HG02763 (cell line): Measurements from ENCODE around the gene ALDH1L2.

Source experiments
- ATAC-seq: cut with Tn5 transposase; IDR thresholded peaks from one replicate; pipeline ENCODE4 v1.9.1; 2021; ENCODE audit warnings: mild to moderate bottlenecking, moderate library complexity; ENCODE audit not compliant: unreplicated experiment

Gene ALDH1L2

DNA sequence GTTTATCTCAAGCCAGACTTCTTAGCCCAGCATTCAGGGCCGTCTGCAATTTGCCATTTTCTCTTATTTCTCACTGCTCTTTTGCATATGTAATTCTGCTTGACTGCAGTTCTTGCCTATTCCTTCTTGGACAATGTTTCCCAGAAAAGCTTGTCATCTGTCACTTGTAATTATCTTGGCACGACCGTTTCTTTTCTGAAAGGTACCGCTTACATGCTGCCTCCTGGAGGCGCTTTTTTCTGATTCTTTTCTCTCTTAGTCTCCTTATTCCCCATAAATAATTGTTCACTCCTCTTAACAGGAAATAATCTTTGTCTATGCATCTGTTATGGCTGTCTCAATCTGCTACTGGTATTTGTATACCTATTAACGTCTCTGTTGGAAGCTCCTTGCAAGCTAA lies 1.2 kb upstream of the ALDH1L2 start:
- no peak for ATAC-seq

DNA sequence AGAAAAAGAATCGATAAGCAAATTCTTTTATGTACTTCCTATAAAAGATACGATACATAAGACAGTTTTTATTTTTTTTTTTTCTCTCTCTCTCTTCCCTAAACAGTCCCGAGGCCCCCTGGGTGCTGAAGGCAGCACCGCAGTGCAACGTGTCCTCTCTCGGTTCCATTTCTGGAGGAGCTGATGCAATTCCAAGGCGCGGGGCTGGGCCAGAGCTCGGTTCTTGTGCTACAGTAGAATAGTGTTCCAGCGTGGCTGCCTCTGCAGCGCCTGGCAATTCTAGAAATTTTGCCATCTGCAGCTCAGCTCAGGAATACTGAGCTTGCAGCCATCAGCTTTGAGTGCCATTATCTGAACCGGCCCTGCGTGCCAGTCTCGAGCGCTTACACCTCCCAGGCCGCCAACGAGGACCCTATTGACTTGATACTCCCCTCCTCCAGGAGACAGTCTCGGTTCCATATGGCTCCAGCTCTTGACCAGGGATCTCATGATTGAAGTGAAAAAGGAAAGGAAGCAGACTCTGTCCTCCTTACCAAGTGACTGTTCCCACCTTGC lies 630 bp downstream of the ALDH1L2 start:
- ATAC-seq = no peak

DNA sequence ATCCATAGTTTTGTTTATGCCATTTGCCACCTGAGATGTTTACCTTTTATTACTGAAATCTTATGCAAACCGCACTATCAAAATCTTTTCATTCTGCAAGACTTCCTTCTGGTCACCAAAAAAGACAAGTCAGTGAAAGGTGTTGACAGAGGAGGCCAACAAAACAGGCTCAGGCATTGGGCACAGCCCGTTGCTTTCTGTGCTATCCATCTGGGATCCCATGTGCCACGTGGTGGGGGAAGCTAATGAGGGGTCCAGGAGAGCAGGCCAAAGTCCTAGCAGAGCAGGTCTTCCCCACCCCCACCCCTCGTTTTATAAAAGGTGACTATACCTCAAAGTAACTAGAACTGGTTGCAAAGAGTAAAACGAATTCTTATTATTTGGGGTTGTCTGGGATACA lies 1.2 kb downstream of the ALDH1L2 start:
- ATAC-seq = no peak

DNA sequence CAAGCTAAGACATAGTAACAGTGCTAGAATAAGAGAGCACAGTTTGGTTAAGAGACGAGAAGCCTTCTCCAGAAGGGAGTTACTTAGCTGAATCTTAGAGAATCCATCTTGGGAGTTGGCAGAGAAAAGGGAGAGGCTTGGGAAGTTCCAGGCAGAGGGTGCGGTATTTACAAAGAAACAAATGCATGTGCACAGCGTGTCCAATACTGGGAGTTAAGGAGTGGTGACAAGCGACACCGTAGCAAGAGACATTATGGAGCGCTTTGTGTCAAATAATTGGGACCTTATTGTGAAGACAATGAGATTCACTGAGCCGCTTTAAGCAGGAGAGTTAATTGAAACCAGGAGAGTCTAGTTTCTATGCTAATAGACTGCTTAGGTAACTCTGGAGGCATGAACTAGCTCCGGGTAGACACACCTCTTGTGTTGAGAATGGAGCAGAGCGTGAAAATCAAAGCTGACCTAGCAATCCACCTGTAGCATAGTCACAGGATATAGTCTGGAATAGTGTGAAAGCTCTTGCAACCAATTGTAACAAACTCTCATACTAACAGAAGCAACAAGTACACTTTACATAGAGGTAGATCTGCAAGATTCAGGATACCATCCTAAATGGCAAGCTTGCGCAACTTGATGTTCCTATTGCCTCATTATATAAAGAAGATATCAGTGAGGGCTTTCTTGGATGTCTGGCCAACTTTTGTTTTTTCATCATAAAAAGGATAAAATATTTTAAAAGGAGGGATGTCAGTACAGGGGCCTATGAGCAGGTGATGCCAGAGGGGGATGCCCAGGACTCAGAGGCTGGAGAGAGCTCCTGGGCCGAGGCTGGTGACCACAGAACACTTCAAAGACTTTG lies 5.3 kb downstream of the ALDH1L2 start:
- ATAC-seq = no peak

DNA sequence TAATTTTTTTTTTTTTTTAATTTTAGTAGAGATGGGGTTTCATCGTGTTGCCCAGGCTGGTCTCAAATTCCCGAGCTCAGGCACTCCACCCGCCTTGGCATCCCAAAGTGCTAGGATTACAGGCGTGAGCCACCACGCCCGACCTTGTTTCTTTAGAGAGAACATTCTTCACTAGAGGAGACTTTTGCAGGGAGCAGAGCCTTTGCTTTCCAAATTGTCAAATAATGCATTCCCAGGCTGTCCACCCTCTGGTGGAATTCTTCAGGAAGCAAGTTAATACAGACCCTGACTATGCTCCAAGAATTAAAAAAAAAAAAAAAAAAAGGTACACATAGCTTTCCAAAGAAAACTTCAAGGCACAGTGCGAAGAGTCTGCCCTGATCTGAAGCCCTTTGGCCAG lies 6.8 kb downstream of the ALDH1L2 start:
- ATAC-seq = no peak

DNA sequence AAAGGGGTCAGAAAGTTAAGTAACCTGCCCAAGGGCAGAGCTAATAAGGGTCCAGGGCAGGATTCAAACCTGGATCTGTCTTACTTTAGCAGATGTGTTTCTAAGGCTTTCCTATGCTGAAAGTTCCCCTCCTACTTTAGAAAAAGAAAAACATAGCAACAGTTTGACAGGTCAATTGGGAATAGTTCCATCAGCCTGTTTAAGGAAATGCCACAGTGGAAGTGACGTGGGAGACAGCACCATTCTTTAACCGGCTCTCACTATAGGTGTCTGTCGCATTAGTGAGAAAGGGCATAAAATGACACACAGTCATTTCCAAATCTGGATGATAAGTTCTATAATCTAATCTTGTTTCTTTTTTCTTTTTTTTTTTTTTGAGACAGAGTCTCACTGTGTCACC lies 7.3 kb downstream of the ALDH1L2 start:
- no peak for ATAC-seq

DNA sequence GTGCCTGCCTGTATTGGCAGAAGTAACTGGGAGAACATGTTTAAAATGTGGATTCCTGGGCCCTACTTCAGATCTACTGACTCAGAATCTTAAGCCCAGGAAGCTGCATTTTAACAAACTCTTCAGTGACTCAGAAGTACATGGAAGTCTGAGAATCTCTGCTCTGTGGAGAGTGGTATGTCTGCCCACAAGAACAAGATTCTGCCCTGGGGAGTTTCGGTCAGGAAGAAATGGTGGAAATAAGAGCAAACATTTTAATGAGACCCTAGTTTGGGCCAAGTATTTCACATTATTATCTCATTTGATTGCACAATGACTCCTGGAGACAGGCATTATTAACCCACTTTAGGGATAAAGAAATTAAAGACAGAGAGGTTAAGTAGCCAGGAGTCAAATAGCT lies 8.2 kb downstream of the ALDH1L2 start:
- no peak for ATAC-seq

DNA sequence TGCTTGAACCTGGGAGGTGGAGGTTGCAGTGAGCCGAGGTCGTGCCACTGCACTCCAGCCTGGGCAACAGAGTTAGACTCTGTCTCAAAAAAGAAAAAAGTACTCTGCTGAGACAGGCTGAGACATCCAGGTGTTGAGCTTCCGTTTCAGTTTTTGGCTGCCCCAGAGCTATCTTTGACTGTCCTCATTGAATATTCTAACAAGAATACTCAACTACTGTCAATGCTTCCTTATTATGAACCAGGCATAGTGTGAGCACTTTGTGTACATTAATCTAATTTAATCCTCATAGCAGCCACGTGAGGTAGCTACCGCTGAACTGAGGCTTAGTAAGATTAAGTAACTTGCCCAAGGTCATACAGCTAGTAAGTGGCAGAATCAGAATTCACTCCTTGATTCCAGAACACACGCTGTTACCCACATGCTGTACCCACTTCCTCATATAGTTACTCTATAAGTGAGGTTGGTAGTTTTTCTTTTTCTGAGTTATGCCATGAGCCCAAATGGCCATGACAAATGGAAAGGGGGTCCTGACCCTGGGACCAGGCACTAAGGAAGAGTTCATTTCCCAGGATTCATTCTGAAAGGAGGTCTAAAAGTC lies 11.3 kb downstream of the ALDH1L2 start:
- ATAC-seq = no peak

DNA sequence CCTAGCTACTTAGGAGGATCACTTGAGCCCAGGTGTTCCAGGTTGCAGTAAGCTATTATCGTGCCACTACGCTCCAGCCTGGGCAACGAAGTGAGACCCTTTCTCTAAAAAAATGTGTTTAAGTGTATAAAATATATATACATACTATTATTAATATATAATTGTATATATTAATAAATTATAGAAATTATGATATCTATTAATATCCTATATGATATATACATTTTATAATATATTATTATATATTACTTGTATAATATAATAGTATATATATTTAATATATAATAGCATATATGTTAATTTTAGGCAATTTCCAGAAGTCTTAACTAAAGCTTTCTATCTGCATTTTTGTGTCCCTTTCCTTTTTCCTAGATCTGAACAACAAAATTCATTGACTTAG lies 12.3 kb downstream of the ALDH1L2 start:
- no peak for ATAC-seq

DNA sequence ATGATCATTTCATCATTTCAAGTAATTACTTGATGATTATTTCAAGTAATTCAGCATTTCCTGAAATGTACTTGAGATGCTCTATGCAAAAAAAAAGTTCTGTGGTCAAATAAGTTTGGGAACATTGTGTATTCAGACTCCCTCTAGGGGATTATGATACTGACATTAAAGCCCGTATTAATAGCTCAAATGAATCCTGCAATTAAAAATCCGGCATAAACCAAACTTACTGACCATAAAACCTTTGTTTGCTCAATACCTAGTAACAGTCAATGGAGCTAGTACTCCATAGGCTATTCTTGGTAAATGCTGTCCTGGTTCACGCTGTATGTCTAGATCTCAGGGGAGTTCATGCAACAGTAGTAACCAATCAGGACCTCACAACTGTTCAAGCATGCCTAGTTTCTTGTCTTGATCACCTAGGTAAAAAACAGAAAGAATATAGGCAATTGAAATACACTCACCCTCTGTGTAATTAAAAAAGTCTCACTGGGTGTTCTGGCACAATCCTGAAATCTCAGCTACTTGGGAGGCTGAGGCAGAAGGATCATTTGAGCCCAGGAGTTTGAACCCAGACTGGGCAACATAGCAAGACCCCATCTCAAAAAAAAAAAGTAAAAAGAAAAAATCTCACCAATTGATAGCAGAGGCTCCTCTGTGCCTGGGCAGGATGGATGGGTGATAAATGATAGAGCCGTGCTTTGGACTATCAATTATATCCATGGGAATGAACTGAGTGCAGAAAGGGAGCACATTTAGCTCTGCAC lies 14.1 kb downstream of the ALDH1L2 start:
- no peak for ATAC-seq

DNA sequence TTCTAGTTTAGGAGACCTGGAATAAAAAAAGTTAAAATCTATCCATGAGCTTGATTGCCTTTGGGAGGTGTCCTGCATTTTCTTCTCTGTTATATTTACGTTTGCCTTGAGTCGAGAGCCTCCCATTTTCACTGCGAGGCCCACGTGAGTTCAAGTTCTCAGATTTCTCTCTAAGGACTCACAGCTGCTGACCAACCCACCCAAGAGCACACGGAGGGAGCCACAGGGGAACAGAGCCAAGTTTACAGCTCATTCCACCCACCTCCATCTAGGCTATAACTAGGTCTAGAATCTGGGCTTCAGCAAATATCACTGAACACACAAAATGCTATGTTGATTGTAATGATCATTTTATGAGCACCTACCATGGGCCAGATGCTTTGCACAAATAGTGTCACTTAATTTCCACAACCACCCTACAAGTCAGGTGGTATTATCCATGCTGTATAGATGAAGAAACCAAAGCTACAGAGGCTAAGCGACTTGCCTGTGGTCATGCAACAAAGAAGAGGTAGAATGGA lies 16.7 kb downstream of the ALDH1L2 start:
- no peak for ATAC-seq

DNA sequence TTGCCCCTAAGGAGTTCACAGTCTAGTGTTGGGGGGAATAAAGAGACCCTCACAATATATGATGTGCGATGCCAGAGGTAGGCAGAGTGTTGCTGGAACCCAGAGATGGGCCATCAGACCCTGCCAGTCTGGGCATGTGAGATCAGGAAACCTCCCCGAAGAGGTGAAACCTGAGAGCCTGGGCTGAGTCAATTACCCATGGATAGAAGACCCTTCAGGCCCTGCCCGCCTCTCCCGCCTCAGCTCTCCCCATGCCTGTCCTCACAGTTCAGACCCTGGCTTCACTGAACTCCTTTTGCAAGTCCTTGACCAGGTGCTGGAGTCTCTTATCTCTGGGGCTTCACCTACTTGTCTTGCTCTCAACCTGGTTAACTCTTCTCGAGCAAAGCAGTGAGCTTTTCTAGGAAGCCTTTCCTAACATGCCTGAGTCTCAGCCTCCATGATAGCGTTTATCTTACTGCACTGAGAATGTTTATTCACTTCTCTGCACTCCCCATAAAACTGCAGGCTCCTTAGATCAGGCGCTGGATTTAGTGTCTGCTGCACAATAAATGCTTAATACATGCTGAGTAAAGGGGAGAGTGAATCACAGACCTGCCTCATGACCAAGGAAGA lies 19.6 kb downstream of the ALDH1L2 start:
- ATAC-seq = no peak

DNA sequence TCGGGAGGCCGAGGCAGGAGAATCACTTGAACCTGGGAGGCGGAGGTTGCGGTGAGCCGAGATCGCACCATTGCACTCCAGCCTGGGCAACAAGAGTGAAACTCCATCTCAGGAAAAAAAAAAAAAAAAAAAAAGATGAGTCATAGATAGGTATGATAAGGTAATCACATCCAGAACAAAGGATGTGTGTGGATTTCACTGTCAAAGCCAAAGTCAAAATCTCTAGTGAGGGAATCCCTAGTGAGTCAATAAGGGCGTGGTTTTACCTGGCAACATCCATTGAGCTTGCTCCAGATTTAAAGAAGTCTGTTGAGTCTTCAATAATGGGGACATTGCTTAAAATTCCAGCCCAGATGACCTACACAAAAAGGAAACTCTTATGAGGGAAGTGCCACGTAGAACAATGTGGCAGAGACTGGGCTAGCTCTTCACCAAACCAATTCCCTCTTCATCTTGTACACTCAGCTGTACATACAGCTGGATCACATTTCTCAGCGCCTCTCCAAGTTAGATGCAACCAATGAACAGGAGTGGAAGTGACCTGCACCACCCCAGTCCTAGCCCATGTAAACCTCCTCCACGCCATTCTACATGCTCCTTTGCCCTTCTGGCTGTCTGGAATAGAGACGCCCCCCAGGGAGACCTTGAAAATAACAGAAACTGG lies 23.4 kb downstream of the ALDH1L2 start:
- ATAC-seq = no peak

DNA sequence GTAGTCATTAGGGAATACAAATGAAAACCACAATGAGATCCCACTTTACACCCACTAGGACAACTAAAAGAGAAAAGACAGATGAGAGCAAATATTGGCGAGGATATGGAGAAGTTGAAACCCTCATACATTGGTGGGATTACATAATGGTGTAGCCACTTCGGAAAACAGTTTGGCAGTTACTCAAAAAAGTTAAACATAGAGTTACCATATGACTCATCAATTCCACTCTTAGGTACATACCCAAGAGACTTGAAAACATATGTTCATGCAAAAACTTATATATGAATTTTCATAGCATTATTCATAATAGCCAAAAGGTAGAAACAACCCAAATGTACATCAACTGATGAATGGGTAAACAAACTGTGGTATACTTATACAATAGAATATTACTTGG lies 27.1 kb downstream of the ALDH1L2 start:
- ATAC-seq = no peak

DNA sequence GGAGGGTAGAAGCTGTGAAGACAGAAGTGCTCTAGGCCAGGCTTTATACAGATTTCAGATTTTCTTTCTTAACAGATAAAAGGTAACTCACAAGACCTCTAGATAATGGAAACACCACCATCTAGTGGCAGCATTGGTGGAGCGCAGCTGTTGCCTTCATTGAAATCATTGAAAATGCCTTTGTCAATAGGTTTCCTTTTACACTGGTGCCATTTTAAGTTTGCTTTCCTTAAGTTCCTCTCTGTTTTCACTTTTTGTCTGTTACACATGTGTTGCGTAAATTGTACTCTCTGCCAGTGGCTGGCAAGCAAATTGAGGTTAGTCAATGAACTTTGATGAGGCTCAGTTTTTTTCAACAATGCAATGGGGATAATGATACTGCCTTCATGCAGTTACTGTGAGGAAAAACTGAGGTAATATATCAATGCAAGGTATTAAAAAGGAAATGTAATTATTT lies 31.1 kb downstream of the ALDH1L2 start:
- ATAC-seq = peak; percentile 60

DNA sequence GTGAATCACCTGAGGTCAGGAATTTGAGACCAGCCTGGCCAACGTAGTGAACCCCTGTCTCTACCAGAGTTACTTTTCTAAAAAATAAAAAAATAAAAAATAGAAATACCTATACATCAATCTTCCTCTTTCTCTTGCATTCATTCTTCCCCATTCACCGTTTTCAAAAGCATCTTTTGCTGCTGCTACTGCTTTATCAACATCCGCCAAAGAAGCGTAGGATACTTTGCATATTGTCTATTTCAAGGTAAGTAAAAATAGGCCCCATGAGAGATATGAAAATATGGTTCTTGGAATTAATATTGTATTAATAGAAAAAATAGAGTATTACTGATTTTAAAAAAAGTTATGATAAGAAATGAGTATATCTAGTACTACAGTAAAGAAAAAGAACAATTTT lies 32.3 kb downstream of the ALDH1L2 start:
- ATAC-seq = no peak

DNA sequence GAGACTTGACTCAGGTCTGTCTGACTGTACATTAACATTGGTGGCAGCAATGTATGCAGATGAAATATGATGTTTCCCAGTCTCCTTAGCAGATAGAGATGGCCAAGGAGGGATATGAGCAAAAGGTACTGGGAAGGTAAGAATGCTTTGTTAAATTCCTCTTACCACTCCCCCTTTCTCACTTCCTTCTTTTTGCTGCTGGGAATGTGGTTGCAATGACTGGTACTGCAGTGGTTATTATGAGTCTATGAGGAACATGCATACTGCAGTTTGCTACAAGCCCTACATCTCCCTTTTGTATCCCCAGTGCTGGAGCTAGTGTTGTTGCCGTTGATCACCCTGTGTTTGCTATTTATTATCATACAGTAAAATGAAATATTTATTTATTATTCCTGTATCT lies 35.9 kb downstream of the ALDH1L2 start:
- no peak for ATAC-seq

DNA sequence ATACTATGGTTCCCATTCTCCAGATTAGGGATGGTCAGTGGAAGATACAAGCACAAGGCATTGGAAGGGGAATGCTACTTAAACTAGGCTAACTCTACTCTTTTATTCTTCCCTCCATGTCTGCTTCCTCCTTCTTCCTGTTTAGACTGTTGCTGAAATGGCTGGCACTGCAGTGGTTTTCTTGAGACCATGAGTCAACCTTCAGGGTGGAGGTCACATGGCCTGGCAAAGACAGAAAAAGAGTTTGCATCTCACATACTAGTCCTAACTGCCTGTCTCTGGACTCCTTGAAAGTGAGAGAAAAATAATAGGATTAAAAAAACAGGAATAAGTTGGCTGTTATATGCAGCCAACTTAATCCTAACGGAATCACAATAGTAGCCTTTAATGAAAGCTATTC lies 37.0 kb downstream of the ALDH1L2 start:
- no peak for ATAC-seq

DNA sequence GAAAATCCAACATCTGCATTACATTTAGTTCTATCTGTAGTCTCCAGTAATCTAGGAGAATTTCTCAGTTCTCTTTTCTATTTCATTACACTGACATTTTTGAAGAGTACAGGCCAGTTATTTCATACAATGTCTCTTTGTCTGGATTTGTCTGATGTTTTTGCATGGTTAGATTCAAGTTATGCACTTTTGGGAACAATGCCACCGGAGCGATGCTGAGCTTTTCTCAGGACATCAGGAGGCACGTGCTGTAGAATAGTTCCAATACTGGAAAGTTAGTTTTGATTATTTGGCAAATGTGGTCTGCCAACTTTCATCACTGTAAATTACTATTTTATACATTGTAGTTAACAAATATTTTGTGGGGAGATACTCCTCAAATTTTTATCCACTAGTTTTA lies 43.1 kb downstream of the ALDH1L2 start:
- ATAC-seq = no peak

DNA sequence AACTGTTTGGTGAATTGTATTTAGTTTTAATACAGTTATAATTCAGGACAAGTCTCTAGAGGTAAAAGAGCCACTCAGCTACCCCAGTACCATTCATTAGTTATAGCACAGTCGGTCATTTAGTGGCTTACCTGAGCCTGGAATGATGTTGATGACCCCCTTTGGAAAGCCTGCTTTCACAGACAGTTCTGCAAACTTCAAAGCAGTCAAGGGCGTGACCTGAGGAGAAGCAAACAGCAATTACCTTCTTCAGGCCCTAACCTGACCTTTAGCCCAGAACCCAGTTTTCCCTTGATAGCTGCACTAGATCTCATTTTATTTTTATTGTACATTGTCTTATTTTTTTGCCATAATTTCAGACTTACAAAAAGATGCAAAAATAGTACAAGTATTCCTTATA lies 43.8 kb downstream of the ALDH1L2 start:
- ATAC-seq = no peak
